Liver (tissue), 9 donors: ENCODE data around the gene CEACAM18. TPM values are rescaled to one million over a fixed set of nuclear protein-coding genes. Genes with fewer than 3 reads are reported as not detected.
A peak's percentile ranks its signal among the peaks of the same experiment; 100 is the strongest.

Source experiments
- DNase-seq: peaks from one replicate; pipeline ENCODE4 v3.0.0-alpha.2; 2017; ENCODE audit warnings: low spot score
- H3K27ac ChIP-seq, 2 donors: one replicate each; pipeline ENCODE4 v1.7.0; 2013; ENCODE audit warnings: inconsistent platforms in 2 of 2, low read length in 2 of 2, control low read depth in 1 of 2, low read depth in 1 of 2, mild to moderate bottlenecking in 1 of 2
- H3K27me3 ChIP-seq, 4 donors: one replicate each; pipeline versions ENCODE4 v1.6.1 to v1.7.0; 2013; ENCODE audit warnings: low read length in 3 of 4, inconsistent platforms in 1 of 4, mild to moderate bottlenecking in 1 of 4, moderate library complexity in 1 of 4; ENCODE audit not compliant: control insufficient read depth in 4 of 4, insufficient read depth in 4 of 4
- H3K36me3 ChIP-seq, 4 donors: one replicate each; pipeline versions ENCODE4 v1.6.1 to v1.7.0; 2013; ENCODE audit warnings: low read length in 3 of 4, mild to moderate bottlenecking in 3 of 4, low read depth in 1 of 4, moderate library complexity in 1 of 4; ENCODE audit not compliant: control insufficient read depth in 4 of 4, insufficient read depth in 3 of 4
- H3K4me1 ChIP-seq, 4 donors: one replicate each; pipeline versions ENCODE4 v1.6.1 to v1.7.0; 2013; ENCODE audit warnings: low read length in 3 of 4, mild to moderate bottlenecking in 3 of 4, moderate library complexity in 1 of 4; ENCODE audit not compliant: control insufficient read depth in 4 of 4, insufficient read depth in 4 of 4
- H3K4me3 ChIP-seq, 3 donors: one replicate each; pipeline versions ENCODE4 v1.6.1 to v1.7.0; 2013; ENCODE audit warnings: low read length in 3 of 3, control low read depth in 1 of 3, low read depth in 1 of 3, mild to moderate bottlenecking in 1 of 3
- H3K9ac ChIP-seq, 2 donors: one replicate each; pipeline ENCODE4 v1.7.0; 2013; ENCODE audit warnings: low read length in 2 of 2, mild to moderate bottlenecking in 2 of 2, moderate library complexity in 2 of 2, control low read depth in 1 of 2, low read depth in 1 of 2
- H3K9me3 ChIP-seq, 4 donors: one replicate each; pipeline versions ENCODE4 v1.6.1 to v1.7.0; 2013; ENCODE audit warnings: low read length in 3 of 4; ENCODE audit not compliant: control insufficient read depth in 4 of 4
- EGR1 ChIP-seq, 2 donors: IDR thresholded peaks; 2 replicates each; pipeline ENCODE4 v1.6.1; 2016 to 2018; ENCODE audit warnings: antibody characterized with exemption in 2 of 2, low read depth in 2 of 2
- FOXA1 ChIP-seq: IDR thresholded peaks from 2 replicates; pipeline ENCODE4 v1.6.1; 2016; ENCODE audit warnings: antibody characterized with exemption
- FOXA2 ChIP-seq: IDR thresholded peaks from 2 replicates; pipeline ENCODE4 v1.6.1; 2016; ENCODE audit warnings: antibody characterized with exemption
- GABPA ChIP-seq, 2 donors: IDR thresholded peaks in 1 of 2; conservative IDR thresholded peaks in 1 of 2; 2 replicates each; pipeline ENCODE4 v1.6.1; 2016; ENCODE audit warnings: antibody characterized with exemption in 2 of 2, mild to moderate bottlenecking in 1 of 2, moderate library complexity in 1 of 2
- HNF4A ChIP-seq, 2 donors: conservative IDR thresholded peaks; 2 replicates each; pipeline ENCODE4 v1.6.1; 2016; ENCODE audit warnings: antibody characterized with exemption in 2 of 2, mild to moderate bottlenecking in 2 of 2
- HNF4G ChIP-seq: IDR thresholded peaks from 2 replicates; pipeline ENCODE4 v1.6.1; 2016; ENCODE audit warnings: antibody characterized with exemption
- JUND ChIP-seq, 2 donors: IDR thresholded peaks; 2 replicates each; pipeline ENCODE4 v1.6.1; 2016; ENCODE audit warnings: antibody characterized with exemption in 2 of 2
- NR2F2 ChIP-seq: IDR thresholded peaks from 2 replicates; pipeline ENCODE4 v1.6.1; 2016; ENCODE audit warnings: antibody characterized with exemption
- RAD21 ChIP-seq, 2 donors: IDR thresholded peaks; 2 replicates each; pipeline ENCODE4 v1.6.1; 2016; ENCODE audit warnings: antibody characterized with exemption in 2 of 2, mild to moderate bottlenecking in 2 of 2
- RXRA ChIP-seq, 2 donors: IDR thresholded peaks; 2 replicates each; pipeline ENCODE4 v1.6.1; 2017 to 2018; ENCODE audit warnings: antibody characterized with exemption in 2 of 2, mild to moderate bottlenecking in 1 of 2
- SP1 ChIP-seq: IDR thresholded peaks from 2 replicates; pipeline ENCODE4 v1.6.1; 2018; ENCODE audit warnings: antibody characterized with exemption, mild to moderate bottlenecking
- WGBS: extraction: QIAGEN DNeasy Blood & Tissue Kit; methylation state at CpG from one replicate; pipeline ENCODE4 v1.1.7; 2013; 5-methylcytosine and 5-hydroxymethylcytosine counted together
- polyA plus RNA-seq, 2 donors: library from polyadenylated mRNA; stranded (reverse) in 1 of 2; unstranded in 1 of 2; fragments of 200-250 nt in 1 of 2; fragments of >200 nt in 1 of 2; fragmentation: Nextera tagmentation in 1 of 2; extraction: Ambion mirVana in 1 of 2; gene quantifications; one replicate each; pipeline versions ENCODE4 v1.2.1 to v1.2.3, GENCODE V29; 2013 to 2015
- total RNA-seq, 2 donors: library from RNA; depleted of rRNA; stranded (reverse); fragments of >200 nt; gene quantifications; one replicate each; pipeline ENCODE4 v1.2.3, GENCODE V29; 2014
- TF ChIP-seq, protein P1 (sequence below): IDR thresholded peaks from 2 replicates; pipeline ENCODE4 v1.6.1; 2016; ENCODE audit warnings: antibody characterized with exemption, mild to moderate bottlenecking
- TF ChIP-seq, protein P2 (sequence below): fragments of 150-350 bp; IDR thresholded peaks from 2 replicates; pipeline ENCODE4 v1.5.1; 2017; ENCODE audit warnings: improper control_type of control experiment, low read depth, low read length; ENCODE audit not compliant: missing input control
- TF ChIP-seq, protein P3 (sequence below): IDR thresholded peaks from 2 replicates; pipeline ENCODE4 v1.6.1; 2016; ENCODE audit warnings: antibody characterized with exemption
- TF ChIP-seq, protein P4 (sequence below): IDR thresholded peaks from 2 replicates; pipeline ENCODE4 v1.6.1; 2016; ENCODE audit warnings: antibody characterized with exemption
- donor health status: healthy.
- donor health status: healthy.
- donor health status: healthy.
- donor health status: healthy.
- donor health status: healthy.

The CEACAM18 gene
- total and polyA plus RNA-seq, 4 donors: not detected

GRCh38 chr19:51514866-51515481 lies 36.6 kb downstream of the CEACAM18 start (continued):
- TF ChIP-seq, protein P1, sequence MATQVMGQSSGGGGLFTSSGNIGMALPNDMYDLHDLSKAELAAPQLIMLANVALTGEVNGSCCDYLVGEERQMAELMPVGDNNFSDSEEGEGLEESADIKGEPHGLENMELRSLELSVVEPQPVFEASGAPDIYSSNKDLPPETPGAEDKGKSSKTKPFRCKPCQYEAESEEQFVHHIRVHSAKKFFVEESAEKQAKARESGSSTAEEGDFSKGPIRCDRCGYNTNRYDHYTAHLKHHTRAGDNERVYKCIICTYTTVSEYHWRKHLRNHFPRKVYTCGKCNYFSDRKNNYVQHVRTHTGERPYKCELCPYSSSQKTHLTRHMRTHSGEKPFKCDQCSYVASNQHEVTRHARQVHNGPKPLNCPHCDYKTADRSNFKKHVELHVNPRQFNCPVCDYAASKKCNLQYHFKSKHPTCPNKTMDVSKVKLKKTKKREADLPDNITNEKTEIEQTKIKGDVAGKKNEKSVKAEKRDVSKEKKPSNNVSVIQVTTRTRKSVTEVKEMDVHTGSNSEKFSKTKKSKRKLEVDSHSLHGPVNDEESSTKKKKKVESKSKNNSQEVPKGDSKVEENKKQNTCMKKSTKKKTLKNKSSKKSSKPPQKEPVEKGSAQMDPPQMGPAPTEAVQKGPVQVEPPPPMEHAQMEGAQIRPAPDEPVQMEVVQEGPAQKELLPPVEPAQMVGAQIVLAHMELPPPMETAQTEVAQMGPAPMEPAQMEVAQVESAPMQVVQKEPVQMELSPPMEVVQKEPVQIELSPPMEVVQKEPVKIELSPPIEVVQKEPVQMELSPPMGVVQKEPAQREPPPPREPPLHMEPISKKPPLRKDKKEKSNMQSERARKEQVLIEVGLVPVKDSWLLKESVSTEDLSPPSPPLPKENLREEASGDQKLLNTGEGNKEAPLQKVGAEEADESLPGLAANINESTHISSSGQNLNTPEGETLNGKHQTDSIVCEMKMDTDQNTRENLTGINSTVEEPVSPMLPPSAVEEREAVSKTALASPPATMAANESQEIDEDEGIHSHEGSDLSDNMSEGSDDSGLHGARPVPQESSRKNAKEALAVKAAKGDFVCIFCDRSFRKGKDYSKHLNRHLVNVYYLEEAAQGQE: peak; percentile 73
- TF ChIP-seq RAD21 (IDR thresholded peaks at IDR 0.05): peak; percentile 69 to 81
- TF ChIP-seq RXRA (IDR thresholded peaks at IDR 0.05): peak in 1 of 2 donors; percentile 5
- no peak for TF ChIP-seq JUND (IDR thresholded peaks at IDR 0.05)
- TF ChIP-seq HNF4A (conservative IDR thresholded peaks at IDR 0.05): peak; percentile 20 to 42
- TF ChIP-seq FOXA1: no peak
- TF ChIP-seq FOXA2: no peak

- Histone ChIP-seq H3K4me1 (no peaks in the 10 kb centered on the region), H3K9ac (no peak overlapping the region), H3K27ac (no peak overlapping the region), H3K27me3 (peaks cover 0 to 3% (median 1%) of the 10 kb centered on the region in 4 donors), H3K9me3 (peaks cover 0 to 5% (median under 1%) of the 10 kb centered on the region in 4 donors), H3K4me3 (no peak overlapping the region), H3K36me3 (no peaks in the 10 kb centered on the region)
- DNase-seq: no peak
- TF ChIP-seq, protein P2, sequence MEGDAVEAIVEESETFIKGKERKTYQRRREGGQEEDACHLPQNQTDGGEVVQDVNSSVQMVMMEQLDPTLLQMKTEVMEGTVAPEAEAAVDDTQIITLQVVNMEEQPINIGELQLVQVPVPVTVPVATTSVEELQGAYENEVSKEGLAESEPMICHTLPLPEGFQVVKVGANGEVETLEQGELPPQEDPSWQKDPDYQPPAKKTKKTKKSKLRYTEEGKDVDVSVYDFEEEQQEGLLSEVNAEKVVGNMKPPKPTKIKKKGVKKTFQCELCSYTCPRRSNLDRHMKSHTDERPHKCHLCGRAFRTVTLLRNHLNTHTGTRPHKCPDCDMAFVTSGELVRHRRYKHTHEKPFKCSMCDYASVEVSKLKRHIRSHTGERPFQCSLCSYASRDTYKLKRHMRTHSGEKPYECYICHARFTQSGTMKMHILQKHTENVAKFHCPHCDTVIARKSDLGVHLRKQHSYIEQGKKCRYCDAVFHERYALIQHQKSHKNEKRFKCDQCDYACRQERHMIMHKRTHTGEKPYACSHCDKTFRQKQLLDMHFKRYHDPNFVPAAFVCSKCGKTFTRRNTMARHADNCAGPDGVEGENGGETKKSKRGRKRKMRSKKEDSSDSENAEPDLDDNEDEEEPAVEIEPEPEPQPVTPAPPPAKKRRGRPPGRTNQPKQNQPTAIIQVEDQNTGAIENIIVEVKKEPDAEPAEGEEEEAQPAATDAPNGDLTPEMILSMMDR: no peak
- TF ChIP-seq, protein P3, sequence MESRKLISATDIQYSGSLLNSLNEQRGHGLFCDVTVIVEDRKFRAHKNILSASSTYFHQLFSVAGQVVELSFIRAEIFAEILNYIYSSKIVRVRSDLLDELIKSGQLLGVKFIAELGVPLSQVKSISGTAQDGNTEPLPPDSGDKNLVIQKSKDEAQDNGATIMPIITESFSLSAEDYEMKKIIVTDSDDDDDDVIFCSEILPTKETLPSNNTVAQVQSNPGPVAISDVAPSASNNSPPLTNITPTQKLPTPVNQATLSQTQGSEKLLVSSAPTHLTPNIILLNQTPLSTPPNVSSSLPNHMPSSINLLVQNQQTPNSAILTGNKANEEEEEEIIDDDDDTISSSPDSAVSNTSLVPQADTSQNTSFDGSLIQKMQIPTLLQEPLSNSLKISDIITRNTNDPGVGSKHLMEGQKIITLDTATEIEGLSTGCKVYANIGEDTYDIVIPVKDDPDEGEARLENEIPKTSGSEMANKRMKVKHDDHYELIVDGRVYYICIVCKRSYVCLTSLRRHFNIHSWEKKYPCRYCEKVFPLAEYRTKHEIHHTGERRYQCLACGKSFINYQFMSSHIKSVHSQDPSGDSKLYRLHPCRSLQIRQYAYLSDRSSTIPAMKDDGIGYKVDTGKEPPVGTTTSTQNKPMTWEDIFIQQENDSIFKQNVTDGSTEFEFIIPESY: no peak
- TF ChIP-seq HNF4G (no peak), SP1 (no peak), JUND (IDR thresholded peaks at IDR 0.05) (no peak), HNF4A (conservative IDR thresholded peaks at IDR 0.05) (no peak), FOXA2 (no peak), GABPA (IDR thresholded peaks at IDR 0.05 in 1 of 2, conservative IDR thresholded peaks at IDR 0.05 in 1 of 2) (no peak)
- WGBS: 52% methylated on average over 2 of the region's 2 CpGs
Measured at GRCh38 chr19:51520728-51521127, 42.4 kb downstream of the CEACAM18 start.

DNA sequence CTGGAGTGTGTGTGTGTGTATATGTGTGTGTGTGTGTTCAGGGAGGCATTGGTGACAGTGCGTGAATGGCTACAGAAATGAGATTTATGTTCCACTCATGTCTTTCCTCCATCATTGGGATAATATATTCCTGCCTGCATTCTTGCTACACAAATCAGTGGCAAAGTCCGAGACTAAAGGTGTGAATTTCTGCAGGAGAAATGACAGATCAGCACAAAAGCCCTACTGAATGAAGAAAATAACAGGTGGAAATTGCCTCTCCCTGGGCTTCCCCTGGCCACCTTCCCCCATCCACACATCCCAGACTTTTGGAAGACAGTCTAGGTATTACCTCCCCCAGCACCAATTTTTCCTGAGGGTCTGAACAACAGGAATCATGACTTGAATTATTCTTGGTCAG lies 43.0 kb downstream of the CEACAM18 start:
- H3K9ac ChIP-seq: no peak overlapping the region
- DNase-seq: no peak
- WGBS: 74% methylated on average over 2 of the region's 2 CpGs
- no peak for TF ChIP-seq FOXA1
- TF ChIP-seq, protein P3: no peak
- no peak for TF ChIP-seq SP1
- no peak for TF ChIP-seq GABPA (IDR thresholded peaks at IDR 0.05 in 1 of 2, conservative IDR thresholded peaks at IDR 0.05 in 1 of 2)
- no peak for TF ChIP-seq RXRA (IDR thresholded peaks at IDR 0.05)
- TF ChIP-seq, protein P2: no peak
- TF ChIP-seq, protein P4, sequence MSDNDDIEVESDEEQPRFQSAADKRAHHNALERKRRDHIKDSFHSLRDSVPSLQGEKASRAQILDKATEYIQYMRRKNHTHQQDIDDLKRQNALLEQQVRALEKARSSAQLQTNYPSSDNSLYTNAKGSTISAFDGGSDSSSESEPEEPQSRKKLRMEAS: no peak
- no peak for TF ChIP-seq RAD21 (IDR thresholded peaks at IDR 0.05)
- no peak for TF ChIP-seq NR2F2
- no peak for TF ChIP-seq EGR1 (IDR thresholded peaks at IDR 0.05; ENCODE audit: low read depth in 2 of 2)
- TF ChIP-seq JUND (IDR thresholded peaks at IDR 0.05): no peak
- TF ChIP-seq FOXA2: no peak

More for the DNA sequence above, 43.0 kb downstream of the CEACAM18 start:
- Histone ChIP-seq H3K9me3 (peaks cover 0 to 5% (median under 1%) of the 10 kb centered on the region in 4 donors), H3K27me3 (peaks cover 0 to 3% (median 1%) of the 10 kb centered on the region in 4 donors), H3K4me1 (no peaks in the 10 kb centered on the region), H3K4me3 (no peak overlapping the region), H3K36me3 (no peaks in the 10 kb centered on the region), H3K27ac (no peak overlapping the region)
